H1 (cell line): ENCODE results near the gene PALM3. TPM values are rescaled to one million over a fixed set of nuclear protein-coding genes. Genes with fewer than 3 reads are reported as not detected.
"Not testable (repeated sequence)": the region's sequence is repeated elsewhere in the genome, so short reads cannot be mapped to it uniquely, and the experiment has no call there.

Experiments used
- CTCF ChIA-PET: fragments of 300-600 bp; sonication (Branson Sonifier 250); formaldehyde crosslinking; loops from one replicate; lab custom pipeline; 2021; ENCODE audit not compliant: partially characterized antibody; lab: Charles Lee
- POLR2A ChIA-PET: fragments of 300-600 bp; sonication (Branson Sonifier 250); formaldehyde crosslinking; loops from one replicate; lab custom pipeline; 2021; ENCODE audit warnings: inconsistent platforms; ENCODE audit not compliant: partially characterized antibody; lab: Charles Lee
- DNase-seq, 2 experiments: peaks; one replicate each; pipeline versions ENCODE4 v3.0.0 to v3.0.0-alpha.2; 2010 to 2022; ENCODE audit warnings: low spot score in 2 of 2, low read depth in 1 of 2, mixed read lengths in 1 of 2
- FAIRE-seq: peaks from 2 replicates; lab custom pipeline; 2011; peaks lifted over from hg19 to GRCh38; lab: Jason Lieb, UNC
- H2AFZ ChIP-seq: 2 replicates; pipeline ENCODE4 v1.8.1; 2012; ENCODE audit warnings: low read length, inconsistent platforms
- H2AK5ac ChIP-seq: 2 replicates; pipeline ENCODE4 v1.6.1; 2013; ENCODE audit warnings: low read depth, low read length
- H2BK120ac ChIP-seq: replicated peaks from 2 replicates; pipeline ENCODE3; 2013; ENCODE audit warnings: low read depth, low read length, inconsistent platforms
- H2BK12ac ChIP-seq: 2 replicates; pipeline ENCODE4 v1.6.1; 2013; ENCODE audit warnings: low read depth, low read length
- H2BK15ac ChIP-seq: 2 replicates; pipeline ENCODE4 v1.6.1; 2013; ENCODE audit warnings: low read length
- H2BK20ac ChIP-seq: 2 replicates; pipeline ENCODE4 v1.6.1; 2013; ENCODE audit warnings: low read length
- H2BK5ac ChIP-seq: 2 replicates; pipeline ENCODE4 v1.6.1; 2013; ENCODE audit warnings: low read depth, low read length
- H3K14ac ChIP-seq: 2 replicates; pipeline ENCODE4 v1.6.1; 2013; ENCODE audit warnings: inconsistent platforms; ENCODE audit not compliant: insufficient read length
- H3K18ac ChIP-seq: 2 replicates; pipeline ENCODE4 v1.6.1; 2013; ENCODE audit warnings: low read length; ENCODE audit errors: extremely low read depth
- H3K23ac ChIP-seq: 2 replicates; pipeline ENCODE4 v1.6.1; 2013; ENCODE audit warnings: inconsistent platforms; ENCODE audit not compliant: insufficient read length
- H3K23me2 ChIP-seq: 2 replicates; pipeline ENCODE4 v1.6.1; 2013; ENCODE audit warnings: low read depth, low read length
- H3K27ac ChIP-seq: 2 replicates; pipeline ENCODE4 v1.6.1; 2011; ENCODE audit warnings: low read depth, low read length, inconsistent platforms
- H3K27me3 ChIP-seq, 4 experiments: replicated peaks in 1 of 4; 1 replicate in 1 of 4; 2 replicates in 3 of 4; pipeline versions ENCODE4 v1.6.1 to v1.8.1; 2011 to 2013; ENCODE audit warnings: low read length in 3 of 4, mild to moderate bottlenecking in 3 of 4, inconsistent platforms in 2 of 4, mixed read lengths in 2 of 4, moderate library complexity in 1 of 4; ENCODE audit not compliant: control insufficient read depth in 3 of 4, insufficient read depth in 3 of 4; ENCODE audit errors: extremely low read depth in 1 of 4
- H3K36me3 ChIP-seq, 4 experiments: 2 replicates each; pipeline versions ENCODE4 v1.6.1 to v1.8.1; 2011 to 2013; ENCODE audit warnings: mild to moderate bottlenecking in 4 of 4, low read length in 3 of 4, moderate library complexity in 2 of 4, control low read depth in 1 of 4, inconsistent platforms in 1 of 4; ENCODE audit not compliant: insufficient read depth in 4 of 4, control insufficient read depth in 2 of 4
- H3K4ac ChIP-seq: replicated peaks from 2 replicates; pipeline ENCODE3; 2013; ENCODE audit warnings: low read length, low read depth, mixed read lengths, inconsistent platforms; ENCODE audit not compliant: insufficient read length
- H3K4me1 ChIP-seq, 4 experiments: replicated peaks in 1 of 4; 1 replicate in 1 of 4; 2 replicates in 3 of 4; pipeline versions ENCODE4 v1.6.1 to v1.8.1; 2011 to 2013; ENCODE audit warnings: low read length in 3 of 4, inconsistent platforms in 2 of 4, mixed read lengths in 1 of 4; ENCODE audit not compliant: insufficient read depth in 4 of 4, control insufficient read depth in 3 of 4
- H3K4me2 ChIP-seq, 2 experiments: 2 replicates each; pipeline versions ENCODE4 v1.6.1 to v1.8.1; 2011 to 2013; ENCODE audit warnings: low read depth in 2 of 2, low read length in 2 of 2, control low read depth in 1 of 2, inconsistent platforms in 1 of 2, mild to moderate bottlenecking in 1 of 2; ENCODE audit not compliant: insufficient read depth in 1 of 2
- H3K4me3 ChIP-seq, 4 experiments: fragments of 200-600, 300-600 bp in 1 of 4; sonication (generic), shearing (Covaris generic), sonication (Bioruptor Twin) in 1 of 4; 2 replicates each; pipeline versions ENCODE4 v1.5.1 to v1.8.1; 2011 to 2016; ENCODE audit warnings: low read length in 4 of 4, low read depth in 3 of 4, control low read depth in 2 of 4, inconsistent platforms in 2 of 4, mild to moderate bottlenecking in 2 of 4, mixed read lengths in 1 of 4, moderate library complexity in 1 of 4; ENCODE audit not compliant: insufficient read depth in 2 of 4; ENCODE audit errors: extremely low read depth in 1 of 4
- H3K56ac ChIP-seq: replicated peaks from 2 replicates; pipeline ENCODE3; 2013; ENCODE audit warnings: low read depth, mild to moderate bottlenecking, mixed read lengths, low read length, inconsistent platforms; ENCODE audit not compliant: insufficient read length
- H3K79me1 ChIP-seq: 2 replicates; pipeline ENCODE4 v1.6.1; 2013; ENCODE audit warnings: low read depth, low read length, control low read depth
- H3K79me2 ChIP-seq, 2 experiments: 2 replicates each; pipeline versions ENCODE4 v1.6.1 to v1.8.1; 2012 to 2013; ENCODE audit warnings: low read length in 2 of 2, mild to moderate bottlenecking in 2 of 2, inconsistent platforms in 1 of 2; ENCODE audit not compliant: insufficient read depth in 2 of 2, control insufficient read depth in 1 of 2
- H3K9ac ChIP-seq, 4 experiments: replicated peaks in 1 of 4; 1 replicate in 1 of 4; 2 replicates in 3 of 4; pipeline versions ENCODE4 v1.6.1 to v1.8.1; 2011 to 2013; ENCODE audit warnings: low read depth in 3 of 4, low read length in 3 of 4, control low read depth in 2 of 4, mild to moderate bottlenecking in 2 of 4, moderate library complexity in 2 of 4, inconsistent platforms in 1 of 4; ENCODE audit errors: extremely low read depth in 1 of 4
- H3K9me3 ChIP-seq, 2 experiments: 2 replicates each; pipeline versions ENCODE4 v1.6.1 to v1.8.1; 2012 to 2013; ENCODE audit warnings: mild to moderate bottlenecking in 2 of 2, moderate library complexity in 2 of 2, control low read depth in 1 of 2, inconsistent platforms in 1 of 2, low read depth in 1 of 2, low read length in 1 of 2, mixed read lengths in 1 of 2; ENCODE audit not compliant: insufficient read depth in 2 of 2
- H4K20me1 ChIP-seq, 2 experiments: replicated peaks in 1 of 2; 2 replicates each; pipeline versions ENCODE3 to v1.8.1; 2011 to 2013; ENCODE audit warnings: inconsistent platforms in 2 of 2, low read length in 2 of 2, mild to moderate bottlenecking in 1 of 2; ENCODE audit not compliant: insufficient read depth in 2 of 2, control insufficient read depth in 1 of 2
- H4K5ac ChIP-seq: 2 replicates; pipeline ENCODE4 v1.6.1; 2013; ENCODE audit warnings: low read length, low read depth, mixed read lengths, inconsistent platforms; ENCODE audit not compliant: insufficient read length
- H4K8ac ChIP-seq: 2 replicates; pipeline ENCODE4 v1.8.0; 2013; ENCODE audit warnings: mild to moderate bottlenecking, moderate library complexity, low read length, inconsistent platforms; ENCODE audit not compliant: insufficient read depth; ENCODE audit errors: extremely low read depth
- H4K91ac ChIP-seq: replicated peaks from 2 replicates; pipeline ENCODE3; 2013; ENCODE audit warnings: low read length, mixed read lengths, inconsistent platforms; ENCODE audit not compliant: insufficient read length
- KDM5A ChIP-seq: fragments of 200-600 bp; IDR thresholded peaks from 2 replicates; pipeline ENCODE4 v1.7.1; 2012; ENCODE audit warnings: mild to moderate bottlenecking, low read length, inconsistent platforms, mixed read lengths
- POLR2A ChIP-seq, 2 experiments: IDR thresholded peaks; 1 replicate in 1 of 2; 2 replicates in 1 of 2; pipeline ENCODE4 v1.6.1; 2011; ENCODE audit warnings: low read depth in 2 of 2, low read length in 2 of 2, mild to moderate bottlenecking in 2 of 2; ENCODE audit errors: control extremely low read depth in 1 of 2
- RAD21 ChIP-seq, 2 experiments: IDR thresholded peaks in 1 of 2; conservative IDR thresholded peaks in 1 of 2; 2 replicates each; pipeline ENCODE4 v1.6.1; 2011; ENCODE audit warnings: low read depth in 2 of 2, low read length in 2 of 2, improper control_type of control experiment in 1 of 2, inconsistent platforms in 1 of 2, mild to moderate bottlenecking in 1 of 2, moderate library complexity in 1 of 2
- SP1 ChIP-seq: IDR thresholded peaks from 2 replicates; pipeline ENCODE4 v1.6.1; 2011; ENCODE audit warnings: low read depth, low read length
- WGBS, 2 experiments: shearing (Covaris generic) in 1 of 2; methylation state at CpG; one replicate each; pipeline versions ENCODE4 v1.1.6 to v1.1.7; 2013 to 2015; ENCODE audit warnings: low lambda C conversion rate in 2 of 2, mixed read lengths in 2 of 2, inconsistent platforms in 1 of 2, low coverage in 1 of 2, missing lambda C conversion rate in 1 of 2; ENCODE audit not compliant: insufficient replicate concordance in 2 of 2, insufficient coverage in 1 of 2, insufficient read length in 1 of 2; ENCODE audit errors: extremely low coverage in 1 of 2, missing lambda C conversion rate in 1 of 2; 5-methylcytosine and 5-hydroxymethylcytosine counted together
- polyA plus RNA-seq, 7 experiments: library from polyadenylated mRNA; depleted of rRNA in 3 of 7; stranded (reverse) in 5 of 7; unstranded in 2 of 7; fragments of >200 nt in 5 of 7; fragments of 200-250 nt in 2 of 7; gene quantifications; 1 replicate in 5 of 7; 2 replicates in 1 of 7; 4 replicates in 1 of 7; pipeline versions ENCODE4 v1.2.1 to v1.2.3, GENCODE V29; 2011 to 2013; ENCODE audit warnings: missing spikeins in 2 of 7, mixed read lengths in 2 of 7
- total RNA-seq: library from RNA; stranded (reverse); fragmentation: NEBNext Ultra II Directional; extraction: Animal tissue kit (Norgen Biotek cat#: 25700); gene quantifications from 2 replicates; pipeline ENCODE4 v1.2.1, GENCODE V29; 2021

PALM3 gene
- total and polyA plus RNA-seq, 2 of the 8 experiments (the other 6 are each of a cell fraction or from before 2014, with no cell fraction given) = 5.8 to 31.3 TPM

- TF ChIP-seq SP1 (no peak), KDM5A (no peak), POLR2A (IDR thresholded peaks at IDR 0.05; ENCODE audit: control extremely low read depth in 1 of 2, low read depth in 2 of 2, low read length in 2 of 2) (no peak), RAD21 (IDR thresholded peaks at IDR 0.05 in 1 of 2, conservative IDR thresholded peaks at IDR 0.05 in 1 of 2; ENCODE audit: low read depth in 2 of 2, low read length in 2 of 2) (no peak)
Measured at GRCh38 chr19:14051980-14052379, 9.9 kb downstream of the PALM3 start (continued).

GRCh38 chr19:14050961-14051360 is 10.9 kb downstream of the PALM3 start:
- H3K9ac ChIP-seq, H3K9me3 ChIP-seq, H3K23ac ChIP-seq, H3K4ac ChIP-seq, H3K36me3 ChIP-seq, H2BK15ac ChIP-seq, H4K91ac ChIP-seq, FAIRE-seq, H3K4me2 ChIP-seq, H3K27me3 ChIP-seq, H3K27ac ChIP-seq, H3K14ac ChIP-seq, H3K4me1 ChIP-seq, H4K5ac ChIP-seq, H2BK20ac ChIP-seq, H3K79me2 ChIP-seq, H2AFZ ChIP-seq, H2BK120ac ChIP-seq, H3K23me2 ChIP-seq, H3K79me1 ChIP-seq, DNase-seq, H2AK5ac ChIP-seq, H3K56ac ChIP-seq, H3K4me3 ChIP-seq, H4K8ac ChIP-seq, POLR2A ChIA-PET, H2BK5ac ChIP-seq, H2BK12ac ChIP-seq, H4K20me1 ChIP-seq, H3K18ac ChIP-seq: not testable (repeated sequence)
- CTCF ChIA-PET = interaction anchor here (1.0 to 9.9 kb wide), 9 partner anchors 10 to 165 kb away, joined by 3 to 77 read pairs (median 5); partner anchors contain the start of genes IL27RA, MISP3 and PALM3
- 87% methylated on average over 11 of the region's 11 CpGs; no CpG with 5 or more reads in 1 of the 2 experiments for WGBS, 2 experiments
